ENCODE data around the gene UNC119. TPM values are rescaled to one million over a fixed set of nuclear protein-coding genes. Genes with fewer than 3 reads are reported as not detected.

UNC119 gene
- total RNA-seq, 1 donor from 2014 or later = 59.1 TPM

DNA sequence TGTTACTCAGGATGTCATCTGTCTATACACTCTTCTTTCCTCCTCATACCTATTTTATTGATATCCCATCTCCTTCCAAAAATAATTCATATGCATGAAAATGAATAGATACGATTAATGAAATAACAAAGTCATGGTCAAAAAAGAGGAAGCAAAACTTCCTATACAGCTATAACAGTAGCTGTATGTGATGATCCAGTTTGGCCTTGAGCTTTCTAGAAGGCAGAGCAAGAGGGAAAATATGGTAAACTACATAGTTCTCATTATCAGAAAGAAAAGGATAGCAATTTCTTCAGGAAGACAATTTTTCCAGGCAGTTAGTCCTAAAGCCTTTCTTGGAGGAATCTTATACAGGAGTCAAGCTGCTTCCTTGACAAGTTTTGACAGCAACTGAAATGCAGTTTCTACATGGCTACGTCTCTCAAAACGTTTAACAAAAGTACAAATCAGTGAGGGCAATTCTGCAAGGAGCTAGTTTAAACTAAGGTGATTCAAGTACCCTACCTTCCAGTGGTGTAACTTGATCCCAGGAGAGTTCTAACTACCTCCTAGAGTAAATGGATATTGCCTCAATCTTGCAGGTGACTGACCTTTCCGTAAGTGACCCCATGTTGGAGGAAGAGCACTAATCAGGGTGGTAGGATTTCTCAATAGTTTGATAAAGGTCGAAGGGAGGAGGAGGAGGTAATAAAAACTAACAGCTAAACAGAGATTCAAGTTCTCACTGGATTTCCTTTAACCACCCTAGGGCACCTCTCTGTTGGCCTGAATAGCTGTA is 45.4 kb upstream of the UNC119 start:
- DNase-seq (ENCODE audit: low read depth, low spot score) = no peak
- Mint-ChIP-seq H3K4me3 (peak overlapping the region; percentile 94), H3K36me3 (ENCODE audit: low read depth) (peaks cover 4% of the 10 kb centered on the region), H3K27ac (ENCODE audit: unreplicated experiment) (peak overlapping the region; percentile 98), H3K4me1 (peaks cover 25% of the 10 kb centered on the region), H3K27me3 (ENCODE audit: low read depth) (no peaks in the 10 kb centered on the region), H3K9me3 (no peaks in the 10 kb centered on the region)
- no peak for TF ChIP-seq CTCF (conservative IDR thresholded peaks at IDR 0.05)

DNA sequence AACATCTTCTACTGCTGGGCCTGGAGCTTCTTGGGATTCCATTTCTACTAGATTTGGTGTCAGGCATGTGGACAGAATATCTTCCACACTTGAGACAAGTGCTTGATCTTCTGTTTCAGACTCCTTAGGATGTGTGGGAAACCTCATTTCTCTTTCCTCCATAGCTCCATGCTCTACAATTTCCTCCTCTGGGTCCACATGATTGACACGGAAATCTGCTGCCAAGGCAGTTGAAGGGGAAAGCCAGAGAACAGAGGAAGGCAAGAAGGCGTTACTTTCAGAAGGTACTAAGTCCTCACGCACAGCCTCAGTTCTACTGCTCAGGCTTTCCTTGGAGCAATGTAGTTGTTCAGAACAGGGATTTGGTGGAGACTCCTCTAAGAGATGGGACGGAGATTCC is 39.8 kb upstream of the UNC119 start:
- Mint-ChIP-seq H3K27me3 (ENCODE audit: low read depth) (no peaks in the 10 kb centered on the region), H3K4me3 (no peak overlapping the region), H3K4me1 (peaks cover under 1% of the 10 kb centered on the region), H3K27ac (ENCODE audit: unreplicated experiment) (no peak overlapping the region), H3K36me3 (ENCODE audit: low read depth) (peaks cover 15% of the 10 kb centered on the region), H3K9me3 (no peaks in the 10 kb centered on the region)
- no peak for DNase-seq (ENCODE audit: low read depth, low spot score)
- TF ChIP-seq CTCF (conservative IDR thresholded peaks at IDR 0.05) = no peak

DNA sequence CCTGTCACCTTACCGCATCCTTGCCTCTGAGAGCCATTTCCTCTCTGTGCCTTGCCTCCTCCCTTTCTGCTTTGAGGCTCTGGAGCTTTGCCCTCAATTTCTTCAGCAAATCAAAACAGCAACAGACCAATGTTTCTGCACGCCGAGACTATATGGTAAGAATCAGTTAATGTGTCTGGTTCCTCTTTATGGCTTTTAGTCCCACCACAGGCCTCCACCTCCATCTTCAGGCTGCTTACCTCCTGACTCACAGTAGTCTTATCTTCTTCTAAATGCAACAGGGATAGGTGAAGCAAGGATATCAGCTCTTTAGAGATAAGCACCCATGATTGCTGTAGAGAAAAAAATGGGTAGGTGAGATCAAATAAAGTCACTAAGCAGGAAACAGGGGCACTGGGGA is 33.4 kb upstream of the UNC119 start:
- peaks cover 13% of the 10 kb centered on the region for H3K36me3 Mint-ChIP-seq (ENCODE audit: low read depth)
- no peaks in the 10 kb centered on the region for H3K4me1 Mint-ChIP-seq
- H3K27me3 Mint-ChIP-seq (ENCODE audit: low read depth) = no peaks in the 10 kb centered on the region
- no peak overlapping the region for H3K27ac Mint-ChIP-seq (ENCODE audit: unreplicated experiment)
- no peak for DNase-seq (ENCODE audit: low read depth, low spot score)
- H3K4me3 Mint-ChIP-seq = no peak overlapping the region
- no peaks in the 10 kb centered on the region for H3K9me3 Mint-ChIP-seq
- no peak for TF ChIP-seq CTCF (conservative IDR thresholded peaks at IDR 0.05)

GRCh38 chr17:28584434-28584833 is 32.0 kb upstream of the UNC119 start:
- Mint-ChIP-seq H3K4me3 (no peak overlapping the region), H3K9me3 (no peaks in the 10 kb centered on the region), H3K27ac (ENCODE audit: unreplicated experiment) (no peak overlapping the region), H3K4me1 (no peaks in the 10 kb centered on the region), H3K27me3 (ENCODE audit: low read depth) (no peaks in the 10 kb centered on the region), H3K36me3 (ENCODE audit: low read depth) (peaks cover 19% of the 10 kb centered on the region)
- no peak for DNase-seq (ENCODE audit: low read depth, low spot score)
- TF ChIP-seq CTCF (conservative IDR thresholded peaks at IDR 0.05) = no peak

DNA sequence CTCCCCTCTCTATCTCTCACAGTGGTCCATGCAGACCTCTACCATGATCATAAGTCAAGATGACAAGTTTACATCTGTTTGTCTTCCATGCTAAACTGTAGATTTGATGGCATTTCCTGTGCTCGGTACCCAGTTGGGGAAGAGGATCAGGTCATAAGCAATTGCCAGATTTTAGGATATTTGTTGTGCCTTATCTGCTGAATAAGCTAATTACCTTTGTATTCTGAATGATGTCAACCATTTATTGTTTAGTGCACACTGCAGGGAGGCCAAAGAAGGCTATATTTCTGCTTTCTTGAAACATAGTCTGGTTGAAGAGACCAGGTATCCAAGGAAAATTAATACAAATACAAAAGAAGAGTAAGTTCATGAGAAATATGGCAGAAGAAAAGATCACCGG is 30.1 kb upstream of the UNC119 start:
- no peak for DNase-seq (ENCODE audit: low read depth, low spot score)
- no peaks in the 10 kb centered on the region for H3K9me3 Mint-ChIP-seq
- H3K27me3 Mint-ChIP-seq (ENCODE audit: low read depth) = no peaks in the 10 kb centered on the region
- TF ChIP-seq CTCF (conservative IDR thresholded peaks at IDR 0.05) = no peak
- H3K4me3 Mint-ChIP-seq = no peak overlapping the region
- peaks cover 19% of the 10 kb centered on the region for H3K36me3 Mint-ChIP-seq (ENCODE audit: low read depth)
- H3K27ac Mint-ChIP-seq (ENCODE audit: unreplicated experiment) = no peak overlapping the region
- H3K4me1 Mint-ChIP-seq = no peaks in the 10 kb centered on the region

Measured in neural crest cell (in vitro differentiated cells).